GM18526 (cell line): ENCODE results near the gene USH1C.

Experiments used
- POLR2A ChIP-seq: IDR thresholded peaks from 3 replicates; pipeline ENCODE4 v1.6.1; 2011; ENCODE audit not compliant: insufficient read length; ENCODE audit errors: extremely low read depth

Gene USH1C

GRCh38 chr11:17468122-17468521, 76.1 kb downstream of the USH1C start:
- no peak for TF ChIP-seq POLR2A

DNA sequence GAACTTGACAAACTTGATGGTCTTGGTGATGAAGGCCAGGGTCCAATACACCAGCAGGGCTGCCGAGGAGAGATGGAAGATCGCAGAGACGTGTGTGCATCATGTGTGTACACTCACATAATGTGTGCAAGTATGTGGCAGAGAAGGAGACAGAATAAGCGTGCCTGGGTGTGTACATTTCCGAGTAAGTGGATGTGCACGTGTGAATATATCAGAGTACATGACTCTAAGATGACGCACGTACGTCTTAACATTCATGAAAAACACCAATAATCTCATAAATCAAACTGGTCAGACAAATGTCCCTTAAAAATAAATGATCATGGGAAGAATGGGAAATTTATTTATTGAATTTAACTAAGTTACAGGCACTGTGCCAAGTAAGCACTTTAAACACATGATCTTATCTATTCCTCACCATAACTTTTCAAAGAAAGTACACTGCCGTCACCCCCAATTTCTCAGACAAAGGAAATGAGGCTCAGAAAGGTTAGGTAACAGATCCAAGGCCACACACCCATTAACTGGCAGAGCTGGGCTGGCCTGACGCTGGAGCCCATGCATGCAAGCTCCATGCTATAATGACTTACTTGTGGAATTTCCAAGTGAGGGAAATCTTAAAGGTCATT, 80.6 kb downstream of the USH1C start:
- TF ChIP-seq POLR2A: no peak

DNA sequence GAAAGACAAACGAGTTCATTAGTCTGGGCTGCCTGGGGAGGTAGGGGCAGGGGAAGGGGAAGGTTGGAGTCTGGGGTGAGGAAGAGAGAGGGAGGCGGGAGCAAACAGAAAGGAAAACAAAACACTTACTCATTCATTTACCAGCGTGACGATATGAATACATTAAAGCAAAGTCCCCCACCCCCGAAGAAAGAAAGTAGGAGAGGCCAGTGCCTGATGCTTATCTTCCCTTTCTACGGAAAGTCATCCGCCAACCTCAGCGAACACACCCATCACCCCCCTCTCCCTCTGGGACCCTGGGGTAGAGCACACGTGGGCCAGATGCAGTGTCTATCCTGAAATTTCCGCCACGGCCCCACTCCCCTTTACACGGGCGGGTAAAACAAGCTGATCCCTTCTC, 81.3 kb downstream of the USH1C start:
- TF ChIP-seq POLR2A: no peak

DNA sequence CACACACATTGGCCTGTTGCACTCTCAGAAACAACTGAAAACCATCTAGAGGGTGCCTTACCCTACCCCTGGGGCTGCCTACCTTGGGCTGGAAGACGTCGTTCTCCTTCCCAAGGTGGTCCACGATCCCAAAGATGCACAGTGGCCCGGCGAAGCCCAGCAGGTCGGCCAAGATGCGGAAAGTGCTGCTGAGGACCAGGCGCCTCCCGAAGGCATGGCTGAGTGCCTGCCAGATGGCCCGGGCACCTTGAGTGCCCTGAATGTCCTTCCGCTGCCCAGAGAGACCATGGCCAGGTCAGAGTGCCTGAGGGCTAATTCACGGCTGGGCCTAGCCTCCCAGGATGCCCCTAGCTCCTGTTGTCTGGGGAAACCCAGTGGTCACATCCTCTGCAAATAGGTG, 83.8 kb downstream of the USH1C start:
- TF ChIP-seq POLR2A: no peak

- no peak for TF ChIP-seq POLR2A
Observed at GRCh38 chr11:17459236-17459896, 84.8 kb downstream of the USH1C start.

DNA sequence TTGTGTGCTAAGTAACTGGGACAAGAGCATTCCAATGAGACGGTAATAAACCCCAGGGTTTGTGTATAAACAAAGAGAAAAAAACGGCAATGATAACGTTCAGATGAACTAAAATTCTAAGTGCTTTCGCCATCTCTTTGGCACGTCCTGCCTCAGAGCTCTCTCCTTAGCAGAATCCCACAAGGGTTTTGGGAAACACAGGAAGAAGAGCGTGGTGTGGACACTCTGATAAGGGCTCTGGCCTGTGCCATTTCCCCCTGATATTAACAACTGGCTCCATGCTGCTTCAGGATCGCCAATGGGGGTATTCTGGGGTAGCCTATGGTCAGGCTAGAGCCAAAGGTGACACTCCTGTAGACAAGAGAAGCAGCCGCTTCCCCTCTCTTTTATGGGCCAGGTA, 85.9 kb downstream of the USH1C start:
- TF ChIP-seq POLR2A: no peak

DNA sequence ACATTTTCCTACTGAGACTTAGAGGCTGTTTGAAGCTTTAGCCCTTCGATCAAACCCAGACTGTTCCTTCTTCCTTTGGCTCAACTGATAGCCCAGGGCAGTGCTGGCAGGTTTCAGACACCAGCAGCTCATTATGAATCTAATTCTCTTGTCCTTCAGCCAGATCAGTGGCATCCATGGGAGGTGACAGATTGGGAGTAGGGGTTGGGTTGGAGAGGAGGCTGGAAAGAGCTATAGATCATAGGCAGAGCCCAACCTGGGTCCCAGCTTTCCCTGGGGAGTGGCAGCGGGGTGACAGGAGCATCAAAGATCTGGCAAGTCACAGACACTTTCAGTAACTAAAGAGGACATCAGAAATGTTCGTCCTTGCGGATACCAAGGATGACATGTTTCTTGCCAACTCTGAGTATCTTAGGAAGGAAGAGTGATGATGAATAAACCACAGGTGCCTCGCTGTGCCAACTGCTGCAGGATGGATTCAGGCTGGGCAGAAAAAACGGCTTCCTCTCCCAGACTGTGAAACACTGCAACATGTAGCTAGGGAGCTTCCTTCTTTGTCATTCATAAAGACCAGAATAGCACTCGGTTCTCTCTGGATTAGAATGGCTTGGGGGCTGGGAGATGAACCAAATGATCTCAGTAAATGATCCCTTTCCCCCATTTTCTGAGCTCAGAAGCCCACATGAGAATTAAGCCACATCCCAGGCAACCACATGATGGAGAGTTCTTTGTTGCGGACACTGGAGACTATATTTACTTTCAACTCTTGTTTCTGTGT, 86.6 kb downstream of the USH1C start:
- no peak for TF ChIP-seq POLR2A

DNA sequence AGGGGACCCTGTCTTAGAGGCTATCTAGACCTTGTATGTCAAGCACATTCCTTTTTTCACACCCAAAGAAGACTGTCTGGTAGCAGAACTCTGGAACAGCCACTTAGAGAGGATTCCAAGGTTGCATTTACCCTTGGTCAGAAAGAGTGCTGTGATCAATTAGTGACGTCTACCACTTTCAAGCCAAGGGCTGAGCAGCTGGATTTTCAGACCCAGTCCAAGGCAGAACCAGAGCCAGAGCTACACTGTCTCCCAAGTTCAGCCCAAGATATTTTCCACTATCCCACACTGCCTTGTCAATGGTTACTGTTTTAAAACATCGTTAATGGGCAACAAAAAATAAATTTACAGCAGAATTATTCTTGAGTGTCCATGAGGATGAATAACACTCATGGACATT, 91.5 kb downstream of the USH1C start:
- TF ChIP-seq POLR2A: no peak

DNA sequence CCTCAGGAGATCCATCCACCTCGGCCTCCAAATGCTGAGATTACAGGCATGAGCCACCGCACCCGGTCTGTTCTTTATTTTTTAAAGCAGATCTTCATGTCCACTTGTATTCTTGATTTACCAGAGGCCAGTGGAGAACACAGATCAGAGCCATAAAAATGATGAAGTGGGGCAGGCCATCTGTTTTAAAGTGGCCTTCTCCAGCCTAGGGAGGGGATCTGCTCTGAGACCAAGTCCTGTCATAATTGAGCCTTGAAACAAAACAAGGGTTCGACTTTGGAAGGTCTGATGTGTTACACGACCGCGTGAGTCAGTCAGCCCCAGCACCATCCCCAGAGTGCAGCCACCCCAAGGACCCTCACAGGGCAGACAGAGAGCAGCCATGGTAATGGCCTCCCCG, 95.1 kb downstream of the USH1C start:
- TF ChIP-seq POLR2A: no peak

DNA sequence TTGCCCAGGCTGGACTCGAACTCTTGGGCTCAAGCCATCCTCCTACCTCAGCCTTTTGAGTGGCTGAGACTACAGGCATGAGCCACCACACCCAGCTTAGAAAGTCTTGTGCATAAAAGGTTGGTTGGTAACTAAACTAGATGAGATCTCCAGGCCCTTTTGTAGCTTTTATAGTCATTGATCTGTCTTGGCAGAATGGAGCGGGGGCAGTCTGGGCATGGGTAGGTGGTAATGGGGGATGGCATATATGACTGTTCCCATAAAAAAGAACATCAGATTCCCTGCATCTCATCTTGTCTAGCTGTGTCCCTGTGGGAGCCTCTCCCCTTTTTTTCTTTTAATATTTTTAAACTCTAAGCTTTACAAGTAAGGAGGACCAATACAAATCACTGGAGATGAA, 97.7 kb downstream of the USH1C start:
- TF ChIP-seq POLR2A: no peak

DNA sequence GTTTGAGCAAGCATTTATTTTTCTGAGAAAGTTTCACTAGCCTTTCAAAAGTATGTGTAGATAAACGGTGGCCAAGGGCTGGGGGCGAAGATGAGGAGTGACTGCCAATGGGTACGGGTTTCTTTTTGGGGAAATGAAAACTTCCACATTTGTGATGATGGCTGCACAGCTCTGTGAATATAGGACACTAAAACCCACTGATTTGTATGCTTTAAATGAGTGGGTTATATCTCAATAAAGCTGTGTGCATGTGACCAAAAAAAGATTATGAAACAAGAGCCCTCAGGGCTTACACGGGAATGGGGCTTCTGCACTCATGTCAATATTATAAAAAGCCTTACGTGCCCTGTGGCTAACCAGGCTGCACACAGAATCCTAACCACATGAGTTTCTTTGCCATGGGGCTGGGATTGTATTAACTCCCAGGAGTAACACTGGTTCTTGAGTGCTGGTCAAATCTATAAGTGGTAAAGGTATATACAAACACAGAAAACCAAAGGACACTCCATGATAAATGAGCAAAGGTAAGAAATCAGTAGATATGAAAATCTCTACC, 98.9 kb downstream of the USH1C start:
- no peak for TF ChIP-seq POLR2A

- TF ChIP-seq POLR2A: no peak
Observed at GRCh38 chr11:17443926-17444690, 100.1 kb downstream of the USH1C start.
